Fibroblast of the conjunctiva (primary cell): ENCODE data around the gene LMCD1.

Experiments used
- DNase-seq: peaks from one replicate; pipeline ENCODE4 v3.0.0-alpha.2; 2010; ENCODE audit warnings: low read depth

The LMCD1 gene

GRCh38 chr3:8589880-8590556 is 88.4 kb downstream of the LMCD1 start:
- DNase-seq = no peak

DNA sequence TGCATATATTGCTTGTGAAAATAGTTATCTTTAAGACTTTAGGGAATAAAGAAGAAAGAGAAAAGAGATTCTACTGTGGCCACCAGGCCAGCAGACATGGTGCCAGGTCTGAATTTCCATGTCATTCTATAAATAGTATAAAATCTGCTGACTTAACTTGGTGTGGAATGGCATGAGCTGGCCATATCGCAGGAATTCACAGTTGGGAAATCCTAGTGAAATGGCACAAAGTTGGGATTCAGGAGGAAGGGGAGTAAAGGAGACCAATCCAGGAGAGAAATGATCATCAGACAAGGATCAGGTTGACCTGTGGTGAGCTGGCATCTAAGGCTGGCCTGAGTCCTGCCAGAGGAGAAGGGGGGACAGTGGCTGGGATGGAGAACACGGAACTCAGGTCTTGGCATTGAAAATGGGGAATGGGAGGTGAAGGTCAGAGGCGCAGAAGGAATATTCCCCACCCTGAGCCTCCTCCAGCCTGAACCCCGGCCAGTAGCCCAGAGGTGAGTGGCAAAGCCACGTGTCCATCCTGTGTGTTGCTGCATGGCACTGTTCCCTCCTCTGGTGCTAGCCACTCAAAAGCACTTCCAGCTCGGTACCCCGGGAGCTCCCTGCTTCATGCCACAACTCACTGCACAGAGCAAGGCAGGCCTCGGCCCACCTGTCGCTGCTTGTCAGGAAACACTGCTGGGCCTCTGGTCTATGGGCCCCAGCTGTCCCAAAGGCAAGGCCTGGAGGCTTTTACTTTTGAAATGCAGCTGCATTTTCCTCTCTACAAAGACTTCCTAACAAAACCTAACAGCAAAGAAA is 91.6 kb downstream of the LMCD1 start:
- no peak for DNase-seq

- no peak for DNase-seq
Measured at GRCh38 chr3:8595252-8595651, 93.6 kb downstream of the LMCD1 start.

GRCh38 chr3:8595695-8596115 is 94.1 kb downstream of the LMCD1 start:
- no peak for DNase-seq

DNA sequence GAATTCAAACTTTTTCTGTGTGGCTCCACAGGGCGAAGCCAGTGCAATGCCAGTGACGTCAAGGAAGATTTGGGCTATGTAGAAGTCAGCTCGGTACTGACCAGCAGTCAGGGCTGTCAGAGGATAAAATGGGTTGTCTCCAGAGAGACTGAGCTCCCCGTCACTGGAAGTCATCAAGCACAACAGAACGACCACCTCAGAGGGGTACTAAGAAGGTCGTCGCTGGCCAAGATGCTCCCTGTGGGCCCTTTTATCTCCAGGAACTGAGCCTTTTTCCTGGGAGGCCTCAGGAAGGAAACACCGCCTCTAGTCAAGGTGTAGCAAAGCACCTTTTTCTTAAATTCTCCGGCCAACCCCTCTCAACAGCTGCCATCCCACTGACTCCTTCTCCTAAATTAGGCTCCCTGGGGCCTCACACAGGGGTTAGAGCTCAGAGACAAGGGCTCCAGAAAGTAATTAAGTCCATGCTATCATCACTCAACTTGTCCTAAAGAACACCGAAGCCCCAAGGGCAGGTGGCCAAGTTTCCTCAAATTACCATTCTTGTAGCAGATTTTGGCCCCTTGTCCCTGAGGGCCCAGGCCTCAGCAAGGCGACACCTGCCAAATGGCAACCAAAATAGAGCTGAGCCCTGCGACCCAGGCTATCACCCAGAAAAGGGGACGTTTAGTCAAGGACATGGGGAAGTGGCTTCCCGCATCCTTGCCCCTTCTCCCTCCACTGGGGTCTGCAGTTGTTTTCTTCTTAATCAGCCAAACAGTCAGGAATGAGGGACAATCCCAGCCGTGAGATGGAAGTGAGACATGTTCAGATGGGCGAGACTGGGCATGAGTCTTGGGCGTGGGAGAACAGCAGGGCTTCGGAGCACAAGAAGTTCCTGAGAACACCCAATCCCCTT is 94.9 kb downstream of the LMCD1 start:
- no peak for DNase-seq

- DNase-seq = no peak
Measured at GRCh38 chr3:8597219-8597853, 95.7 kb downstream of the LMCD1 start.

DNA sequence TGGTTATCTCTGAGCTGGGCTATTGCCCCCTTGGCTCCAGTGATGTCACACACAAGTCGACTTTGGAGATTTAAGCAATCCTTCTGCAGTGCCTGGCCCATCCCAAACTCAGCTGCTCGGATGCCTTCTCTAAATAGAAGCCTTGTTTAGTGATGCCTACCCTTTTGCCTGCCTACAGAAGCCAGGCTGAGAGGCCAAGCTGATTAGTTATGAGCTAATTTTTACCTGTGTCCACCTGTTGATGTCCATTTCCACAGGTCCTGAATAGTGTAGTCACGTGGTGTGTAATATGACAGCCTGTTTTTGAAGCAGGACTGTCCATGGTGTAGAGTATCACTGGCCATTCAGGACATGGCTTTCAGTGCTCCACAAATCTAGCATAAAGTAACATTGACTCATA is 97.5 kb downstream of the LMCD1 start:
- no peak for DNase-seq

- DNase-seq = no peak
Measured at GRCh38 chr3:8600457-8600856, 98.8 kb downstream of the LMCD1 start.

DNA sequence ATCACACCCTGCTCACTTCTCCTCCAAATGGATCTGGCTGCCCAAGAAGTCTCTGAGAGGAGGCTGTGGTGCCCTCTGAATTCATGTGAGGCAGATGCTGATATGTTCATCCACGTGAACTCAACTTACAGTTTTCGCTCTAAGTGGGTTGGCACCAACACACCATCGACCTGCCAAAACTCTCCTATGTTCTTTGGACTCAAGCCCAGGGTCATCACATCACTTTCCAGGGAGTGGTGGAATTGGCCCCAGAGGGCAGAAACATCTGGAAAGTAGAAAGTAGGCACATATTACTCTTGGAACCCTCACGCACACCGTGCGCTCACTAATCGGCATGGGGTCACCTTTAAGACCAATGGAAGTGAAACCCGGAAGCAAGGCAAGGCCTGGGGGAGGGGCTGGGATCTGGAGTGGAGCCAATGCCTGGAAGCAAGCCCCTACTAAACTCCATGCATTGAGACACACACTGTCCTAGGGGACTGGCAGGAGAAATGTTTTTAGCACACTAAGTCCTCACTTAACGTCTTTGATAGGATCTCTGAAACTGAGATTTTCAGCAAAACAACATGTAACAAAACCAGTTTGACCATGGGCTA is 101.6 kb downstream of the LMCD1 start:
- peak; percentile 53 for DNase-seq

DNA sequence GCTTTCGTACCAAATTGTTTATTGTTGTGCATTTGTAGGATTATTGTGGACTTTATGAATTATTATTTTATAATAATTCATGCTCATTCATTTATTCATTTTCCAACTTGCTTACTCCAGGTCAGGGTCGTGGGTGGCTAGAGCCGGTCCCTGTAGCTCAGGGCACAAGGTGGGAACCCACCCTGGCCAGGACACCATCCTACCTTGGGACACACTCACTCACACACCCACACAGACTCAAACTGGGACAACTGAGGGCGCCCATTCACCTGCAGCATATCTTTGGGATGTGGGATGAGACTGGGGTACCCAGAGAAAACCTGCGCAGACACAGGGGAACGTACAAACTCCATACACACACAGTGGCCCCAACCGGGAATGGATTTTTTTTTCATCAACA is 102.4 kb downstream of the LMCD1 start:
- DNase-seq = no peak

DNA sequence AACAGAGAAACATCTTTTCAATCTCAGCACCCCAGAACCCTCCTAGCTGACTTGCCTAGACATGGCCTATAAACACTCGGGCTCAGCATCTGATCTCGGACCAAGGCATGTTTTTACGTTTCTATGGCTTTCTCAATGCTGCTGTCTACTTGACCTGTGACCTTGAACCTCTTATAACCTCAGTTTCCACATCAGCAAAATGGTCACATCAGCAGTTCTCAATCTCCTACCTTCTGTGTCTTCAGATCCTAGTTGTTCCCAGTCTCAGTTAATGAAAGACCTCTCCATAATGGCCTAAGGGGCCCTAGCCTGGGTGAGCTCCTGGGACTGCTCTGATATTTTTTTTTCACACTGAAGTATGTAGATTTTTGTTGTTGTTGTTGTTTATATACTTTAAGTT is 103.4 kb downstream of the LMCD1 start:
- no peak for DNase-seq

DNA sequence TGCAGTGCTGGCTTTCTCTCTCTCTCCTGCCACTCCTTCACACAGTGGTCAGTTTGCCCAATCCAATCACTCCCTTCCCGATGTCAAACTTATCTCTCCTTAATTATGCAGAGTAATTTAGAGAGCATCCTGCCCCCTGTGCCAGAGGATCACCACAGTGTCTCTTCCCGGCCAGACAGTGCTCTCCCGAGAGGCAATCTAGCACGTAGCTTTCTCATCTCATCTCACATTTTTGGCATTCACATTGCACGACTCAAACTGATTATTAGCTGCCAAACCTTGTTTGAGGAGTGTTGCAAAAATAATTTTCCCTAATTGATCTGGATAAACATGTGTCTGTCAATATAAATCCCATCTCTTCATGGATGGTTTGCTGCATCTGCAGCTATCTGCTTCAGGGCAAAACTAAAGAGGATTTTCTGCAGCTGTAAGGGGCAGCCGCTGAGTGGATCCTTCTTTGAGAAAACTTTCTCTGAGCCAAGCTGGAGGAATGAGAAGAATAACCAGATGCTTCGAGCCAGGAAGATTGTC is 105.1 kb downstream of the LMCD1 start:
- DNase-seq = no peak

DNA sequence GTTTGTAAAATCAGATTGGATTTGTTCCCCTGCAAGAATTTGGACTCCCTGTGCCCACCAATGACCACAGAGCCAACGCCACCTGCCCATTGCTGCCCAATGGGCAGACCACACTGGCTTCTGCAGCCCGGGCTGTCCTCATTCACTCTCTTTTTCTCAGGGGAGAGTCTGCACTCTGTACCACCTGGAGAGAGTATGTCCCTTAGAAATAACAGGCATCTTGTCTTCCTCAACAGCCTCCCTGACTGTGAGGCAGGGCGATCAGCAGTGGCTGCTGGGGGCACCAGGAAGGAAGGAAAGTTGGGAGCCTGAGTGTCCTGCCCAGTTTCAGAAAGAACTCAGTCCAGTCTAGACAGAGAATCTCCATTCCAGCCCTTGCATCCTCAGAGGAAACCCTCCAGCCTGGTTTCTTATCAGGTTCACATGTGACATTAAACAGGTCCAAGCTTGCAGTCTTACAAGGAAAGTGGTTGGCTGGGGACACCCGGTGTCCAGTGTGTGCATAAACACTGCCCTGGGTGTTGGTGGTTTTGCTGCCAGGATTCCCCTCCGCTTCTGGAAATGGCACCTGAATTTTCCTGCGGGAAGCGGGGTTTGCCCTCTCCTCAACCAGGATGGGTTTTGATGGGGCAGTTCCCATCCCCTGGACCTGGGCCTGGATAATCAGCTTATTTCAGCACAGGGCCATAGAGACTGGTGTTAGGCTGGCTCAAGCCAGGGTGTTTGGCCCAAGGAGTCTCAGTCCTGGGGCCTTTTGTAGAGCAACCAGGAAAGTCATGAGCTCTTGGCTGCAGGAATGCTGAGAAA is 105.8 kb downstream of the LMCD1 start:
- DNase-seq = peak; percentile 64

DNA sequence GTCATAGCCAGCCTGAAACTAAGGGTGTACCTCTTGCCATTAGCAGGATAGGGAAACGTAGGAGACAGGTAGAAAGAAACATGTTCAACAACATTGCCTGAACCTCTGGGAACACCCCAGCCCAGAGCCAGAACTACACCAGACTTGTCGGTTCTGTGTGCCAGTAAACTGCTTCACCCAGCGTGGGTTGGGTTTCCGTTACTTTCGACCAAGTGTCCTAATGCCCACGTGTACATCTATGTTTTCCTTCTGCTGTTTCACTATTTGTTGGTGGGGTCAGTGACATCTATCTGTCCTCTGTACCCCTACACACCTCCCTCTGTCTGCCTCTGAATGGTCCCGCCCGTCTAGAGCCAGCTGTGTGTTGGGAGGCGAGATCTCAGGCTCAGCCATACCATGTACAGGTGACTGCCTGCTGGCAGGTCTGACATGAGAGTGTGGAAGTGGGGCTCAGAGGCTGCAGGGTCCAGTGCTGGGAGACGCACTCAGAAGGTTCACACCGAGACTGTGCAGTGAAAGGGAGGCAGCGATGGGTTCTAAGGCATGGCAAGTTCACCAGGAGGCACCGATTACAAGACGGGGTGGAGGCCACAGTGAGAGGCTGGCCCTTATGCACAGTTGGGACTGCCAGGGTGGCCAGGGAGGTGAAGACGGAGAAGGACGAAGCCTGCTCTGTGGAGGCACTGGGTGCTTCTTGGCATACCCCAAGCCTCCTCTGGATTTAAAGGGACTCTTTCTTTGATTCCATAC is 106.6 kb downstream of the LMCD1 start:
- no peak for DNase-seq

- no peak for DNase-seq
Measured at GRCh38 chr3:8608791-8609467, 107.3 kb downstream of the LMCD1 start.

- DNase-seq = no peak
Measured at GRCh38 chr3:8610951-8611350, 109.3 kb downstream of the LMCD1 start.

DNA sequence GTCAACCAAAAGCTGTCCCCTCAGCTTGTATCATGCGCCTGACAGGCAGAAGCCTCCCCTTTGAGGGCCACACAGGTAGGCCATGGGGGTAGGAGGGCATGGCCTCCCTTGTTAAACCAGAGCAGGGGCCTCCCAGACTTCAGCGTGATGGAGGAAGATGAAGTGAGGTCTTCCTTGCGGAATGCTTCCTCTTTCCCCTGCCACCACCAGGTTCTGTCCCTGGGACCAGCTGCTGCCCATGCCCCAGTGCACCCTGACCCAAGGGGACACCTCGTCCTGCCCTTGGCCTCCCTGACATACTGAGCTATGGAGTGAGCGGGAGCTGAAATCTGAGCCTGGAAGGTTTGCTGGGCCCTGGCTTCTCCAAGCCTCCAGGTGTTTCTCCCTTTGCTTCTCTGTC is 116.3 kb downstream of the LMCD1 start:
- no peak for DNase-seq

DNA sequence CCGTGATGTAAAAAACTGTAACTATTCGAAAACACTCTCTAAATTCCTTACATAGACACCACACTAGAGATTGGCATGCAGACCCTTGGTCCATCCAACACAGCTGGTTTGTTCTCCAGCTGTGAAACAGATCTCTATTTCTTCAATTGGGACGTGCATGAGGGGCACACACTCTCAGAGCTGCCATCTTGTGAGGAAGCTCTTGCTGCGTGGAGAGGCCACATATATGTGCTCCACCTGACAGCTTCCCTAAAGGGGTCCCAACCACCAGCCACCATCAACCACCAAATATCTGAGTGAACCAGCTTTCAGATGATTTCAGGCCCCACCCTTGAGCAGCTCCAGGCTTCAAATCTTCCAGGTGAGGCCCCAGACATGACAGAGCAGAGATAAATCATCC is 117.3 kb downstream of the LMCD1 start:
- DNase-seq = no peak

- DNase-seq = no peak
Measured at GRCh38 chr3:8619548-8619947, 117.9 kb downstream of the LMCD1 start.
